Mesenchymal stem cell (in vitro differentiated cells and primary cell): Measurements from ENCODE around the gene NACC1.

Experiments used
- DNase-seq: peaks from one replicate; pipeline ENCODE4 v3.0.0-alpha.2; 2013
- H2AFZ ChIP-seq: one replicate; pipeline ENCODE4 v1.6.1; 2013; ENCODE audit warnings: low read depth, mild to moderate bottlenecking, control low read depth, inconsistent platforms, low read length, moderate library complexity
- H2AK5ac ChIP-seq: 2 replicates; pipeline ENCODE4 v1.6.1; 2013; ENCODE audit warnings: low read length, moderate library complexity, mild to moderate bottlenecking, inconsistent platforms; ENCODE audit not compliant: severe bottlenecking
- H2BK120ac ChIP-seq: one replicate; pipeline ENCODE4 v1.6.1; 2013; ENCODE audit warnings: low read depth, mild to moderate bottlenecking, inconsistent platforms, low read length, moderate library complexity
- H2BK12ac ChIP-seq, 2 experiments: one replicate each; pipeline ENCODE4 v1.6.1; 2013; ENCODE audit warnings: inconsistent platforms in 2 of 2, low read length in 2 of 2, mild to moderate bottlenecking in 2 of 2, moderate library complexity in 2 of 2, control low read depth in 1 of 2
- H2BK15ac ChIP-seq: one replicate; pipeline ENCODE4 v1.6.1; 2013; ENCODE audit warnings: mild to moderate bottlenecking, low read depth, inconsistent platforms; ENCODE audit not compliant: poor library complexity, severe bottlenecking
- H2BK5ac ChIP-seq: 2 replicates; pipeline ENCODE4 v1.6.1; 2013; ENCODE audit warnings: low read depth, mild to moderate bottlenecking, low read length, control low read depth, inconsistent platforms; ENCODE audit not compliant: poor library complexity, severe bottlenecking
- H3K14ac ChIP-seq, 2 experiments: one replicate each; pipeline ENCODE4 v1.6.1; 2013; ENCODE audit warnings: inconsistent platforms in 2 of 2, low read length in 2 of 2, control low read depth in 1 of 2, mild to moderate bottlenecking in 1 of 2, moderate library complexity in 1 of 2
- H3K18ac ChIP-seq, 2 experiments: one replicate each; pipeline ENCODE4 v1.6.1; 2013; ENCODE audit warnings: inconsistent platforms in 2 of 2, low read length in 2 of 2, control low read depth in 1 of 2, low read depth in 1 of 2, mild to moderate bottlenecking in 1 of 2
- H3K23ac ChIP-seq, 2 experiments: one replicate each; pipeline ENCODE4 v1.6.1; 2013; ENCODE audit warnings: inconsistent platforms in 2 of 2, low read length in 2 of 2, mild to moderate bottlenecking in 2 of 2, moderate library complexity in 2 of 2, control low read depth in 1 of 2
- H3K27ac ChIP-seq: 2 replicates; pipeline ENCODE4 v1.5.1; 2013; ENCODE audit warnings: mild to moderate bottlenecking, moderate library complexity, low read length, control low read depth, inconsistent platforms; ENCODE audit not compliant: poor library complexity, severe bottlenecking
- H3K27me3 ChIP-seq, 2 experiments: 2 replicates each; pipeline versions ENCODE4 v1.6.1 to v1.7.0; 2013; ENCODE audit warnings: low read length in 2 of 2, mild to moderate bottlenecking in 2 of 2, moderate library complexity in 2 of 2, control low read depth in 1 of 2, inconsistent platforms in 1 of 2; ENCODE audit not compliant: control insufficient read depth in 1 of 2, insufficient read depth in 1 of 2
- H3K36me3 ChIP-seq, 2 experiments: 2 replicates each; pipeline versions ENCODE4 v1.6.1 to v1.7.0; 2013; ENCODE audit warnings: low read length in 2 of 2, control low read depth in 1 of 2, inconsistent platforms in 1 of 2, low read depth in 1 of 2, mild to moderate bottlenecking in 1 of 2; ENCODE audit not compliant: insufficient read depth in 2 of 2, control insufficient read depth in 1 of 2
- H3K4ac ChIP-seq, 2 experiments: one replicate each; pipeline ENCODE4 v1.6.1; 2013; ENCODE audit warnings: inconsistent platforms in 2 of 2, low read length in 2 of 2, mild to moderate bottlenecking in 2 of 2, moderate library complexity in 2 of 2, control low read depth in 1 of 2, low read depth in 1 of 2
- H3K4me1 ChIP-seq: 2 replicates; pipeline ENCODE4 v1.6.1; 2013; ENCODE audit warnings: low read depth, low read length, control low read depth; ENCODE audit not compliant: control insufficient read depth, insufficient read depth
- H3K4me2 ChIP-seq: 2 replicates; pipeline ENCODE4 v1.6.1; 2013; ENCODE audit warnings: low read length, mild to moderate bottlenecking, inconsistent platforms; ENCODE audit not compliant: poor library complexity, severe bottlenecking
- H3K4me3 ChIP-seq, 2 experiments: 2 replicates each; pipeline versions ENCODE4 v1.5.1 to v1.7.0; 2013; ENCODE audit warnings: low read length in 2 of 2, mild to moderate bottlenecking in 2 of 2, control low read depth in 1 of 2, low read depth in 1 of 2; ENCODE audit not compliant: insufficient read depth in 1 of 2
- H3K79me1 ChIP-seq: replicated peaks from 2 replicates; pipeline ENCODE4 v1.6.1; 2013; ENCODE audit warnings: mild to moderate bottlenecking, control low read depth, low read length, inconsistent platforms; ENCODE audit not compliant: poor library complexity, severe bottlenecking
- H3K9ac ChIP-seq: 2 replicates; pipeline ENCODE4 v1.7.0; 2013; ENCODE audit warnings: mild to moderate bottlenecking, low read length, moderate library complexity
- H3K9me3 ChIP-seq: 2 replicates; pipeline ENCODE4 v1.7.0; 2013; ENCODE audit warnings: mild to moderate bottlenecking, low read length; ENCODE audit not compliant: control insufficient read depth
- H4K8ac ChIP-seq: one replicate; pipeline ENCODE4 v1.6.1; 2013; ENCODE audit warnings: inconsistent platforms, mild to moderate bottlenecking, low read length, moderate library complexity
- H4K91ac ChIP-seq: one replicate; pipeline ENCODE4 v1.6.1; 2013; ENCODE audit warnings: mild to moderate bottlenecking, low read length, inconsistent platforms
- WGBS: methylation state at CpG from one replicate; pipeline ENCODE4 v1.1.7; 2013; ENCODE audit warnings: mixed read lengths; 5-methylcytosine and 5-hydroxymethylcytosine counted together

Gene NACC1

DNA sequence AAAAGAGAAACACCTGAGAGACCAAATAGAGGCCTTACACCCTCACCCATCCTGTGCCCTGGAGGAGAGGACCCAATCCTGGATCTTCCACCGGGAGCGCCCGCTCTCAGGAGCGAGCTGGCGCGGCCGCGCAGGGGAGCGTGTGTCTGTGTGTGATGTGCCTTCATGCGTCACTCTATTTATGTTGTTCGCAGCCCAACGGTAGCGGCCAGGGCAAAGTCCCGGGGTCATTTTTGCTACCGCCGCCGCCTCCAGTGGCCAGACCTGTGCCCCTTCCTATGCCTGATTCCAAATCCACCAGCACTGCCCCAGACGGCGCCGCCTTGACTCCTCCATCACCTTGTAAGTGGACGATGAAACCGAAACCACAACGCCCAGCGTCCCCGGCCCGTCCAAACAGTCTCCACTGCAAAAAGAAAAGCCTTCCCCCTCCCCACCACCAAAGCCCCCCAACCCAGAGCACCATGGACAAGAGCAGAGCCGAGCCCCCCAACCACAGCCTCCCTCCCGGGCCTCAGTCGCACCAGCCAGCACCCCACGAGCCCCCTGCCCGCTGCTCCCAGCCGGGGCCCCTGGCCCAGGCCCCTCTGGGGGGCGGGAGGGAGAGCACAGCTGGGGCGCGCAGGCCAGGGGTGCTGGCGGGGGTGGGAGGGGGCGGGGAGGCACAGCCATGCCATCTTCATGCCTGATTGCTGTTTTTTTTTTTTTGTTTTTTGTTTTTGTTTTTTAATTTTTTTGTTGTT, 30.1 kb upstream of the NACC1 start:
- WGBS, result 92% methylated on average over 35 of the region's 37 CpGs
- H2BK15ac ChIP-seq, result no peak overlapping the region

DNA sequence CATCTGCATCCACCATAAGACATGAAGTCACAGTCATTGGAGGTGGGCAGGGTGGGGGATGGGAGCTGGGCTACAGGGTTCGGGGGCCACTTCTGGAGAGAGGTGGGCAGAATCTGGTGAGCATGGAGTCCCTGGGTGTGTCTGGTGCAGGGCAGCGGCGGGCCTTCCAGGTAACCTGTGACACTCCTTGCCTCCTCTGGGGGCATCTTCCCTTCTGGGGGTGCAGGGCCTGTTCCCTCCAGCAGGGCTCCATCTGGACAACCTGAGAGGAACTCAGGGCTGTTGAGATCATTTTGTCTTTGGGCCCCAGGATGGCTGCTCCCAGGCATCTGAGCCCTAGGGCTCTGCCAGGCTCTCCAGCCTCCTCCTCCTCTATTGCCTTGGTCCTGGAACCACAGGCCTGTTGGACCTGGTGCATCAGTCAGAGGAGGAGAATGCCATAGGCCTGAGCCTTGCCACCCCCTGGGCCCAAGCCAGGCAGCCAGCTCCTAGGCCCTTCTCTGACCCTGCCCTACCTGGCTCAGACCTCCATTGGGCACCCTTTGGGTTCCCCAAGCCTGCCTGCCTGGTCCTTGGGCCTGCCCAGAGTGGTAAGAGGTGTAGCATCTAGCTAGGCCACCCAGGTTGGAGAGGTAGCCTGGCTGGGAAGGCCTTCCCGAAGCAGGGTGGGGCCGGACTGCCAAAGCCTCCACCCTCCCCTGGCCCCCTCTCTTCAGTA, 28.8 kb upstream of the NACC1 start:
- peak overlapping the region; percentile 57 for H3K9ac ChIP-seq
- no peak for DNase-seq
- no peak overlapping the region for H2BK120ac ChIP-seq
- no peaks in the 10 kb centered on the region for H3K9me3 ChIP-seq
- no peak overlapping the region for H2BK5ac ChIP-seq
- H3K14ac ChIP-seq, result no peak overlapping the region
- H3K27me3 ChIP-seq, result peaks cover 0 to 34% of the 10 kb centered on the region in 2 experiments
- no peak overlapping the region for H2AFZ ChIP-seq
- H4K8ac ChIP-seq, result no peak overlapping the region
- H3K18ac ChIP-seq, result no peak overlapping the region
- H3K23ac ChIP-seq, result no peak overlapping the region
- no peak overlapping the region for H3K4me2 ChIP-seq
- H2BK12ac ChIP-seq, result no peak overlapping the region
- no peak overlapping the region for H3K4me3 ChIP-seq
- no peak overlapping the region for H2BK15ac ChIP-seq
- peaks cover 31% of the 10 kb centered on the region for H3K4me1 ChIP-seq
- H3K79me1 ChIP-seq, result no peaks in the 10 kb centered on the region
- 90% methylated on average over 3 of the region's 5 CpGs for WGBS
- no peak overlapping the region for H2AK5ac ChIP-seq
- H3K27ac ChIP-seq, result no peak overlapping the region
- H4K91ac ChIP-seq, result no peak overlapping the region
- H3K36me3 ChIP-seq, result peaks cover 0 to 72% of the 10 kb centered on the region in 2 experiments
- H3K4ac ChIP-seq, result no peak overlapping the region

More for the DNA sequence above, 30.1 kb upstream of the NACC1 start:
- H3K27ac ChIP-seq, result no peak overlapping the region
- no peak overlapping the region for H4K91ac ChIP-seq
- DNase-seq, result no peak
- peaks cover 0 to 76% of the 10 kb centered on the region in 2 experiments for H3K36me3 ChIP-seq
- H3K9me3 ChIP-seq, result no peaks in the 10 kb centered on the region
- H3K79me1 ChIP-seq, result no peaks in the 10 kb centered on the region
- no peak overlapping the region for H3K4ac ChIP-seq
- no peak overlapping the region for H3K4me2 ChIP-seq
- no peak overlapping the region for H3K9ac ChIP-seq
- H3K27me3 ChIP-seq, result peaks cover 0 to 32% of the 10 kb centered on the region in 2 experiments
- H3K18ac ChIP-seq, result no peak overlapping the region
- no peak overlapping the region for H3K23ac ChIP-seq
- H2BK120ac ChIP-seq, result no peak overlapping the region
- H2AFZ ChIP-seq, result no peak overlapping the region
- no peak overlapping the region for H3K4me3 ChIP-seq
- H4K8ac ChIP-seq, result no peak overlapping the region
- H2BK5ac ChIP-seq, result no peak overlapping the region
- H3K14ac ChIP-seq, result no peak overlapping the region
- H3K4me1 ChIP-seq, result peaks cover 29% of the 10 kb centered on the region
- no peak overlapping the region for H2AK5ac ChIP-seq
- H2BK12ac ChIP-seq, result no peak overlapping the region

DNA sequence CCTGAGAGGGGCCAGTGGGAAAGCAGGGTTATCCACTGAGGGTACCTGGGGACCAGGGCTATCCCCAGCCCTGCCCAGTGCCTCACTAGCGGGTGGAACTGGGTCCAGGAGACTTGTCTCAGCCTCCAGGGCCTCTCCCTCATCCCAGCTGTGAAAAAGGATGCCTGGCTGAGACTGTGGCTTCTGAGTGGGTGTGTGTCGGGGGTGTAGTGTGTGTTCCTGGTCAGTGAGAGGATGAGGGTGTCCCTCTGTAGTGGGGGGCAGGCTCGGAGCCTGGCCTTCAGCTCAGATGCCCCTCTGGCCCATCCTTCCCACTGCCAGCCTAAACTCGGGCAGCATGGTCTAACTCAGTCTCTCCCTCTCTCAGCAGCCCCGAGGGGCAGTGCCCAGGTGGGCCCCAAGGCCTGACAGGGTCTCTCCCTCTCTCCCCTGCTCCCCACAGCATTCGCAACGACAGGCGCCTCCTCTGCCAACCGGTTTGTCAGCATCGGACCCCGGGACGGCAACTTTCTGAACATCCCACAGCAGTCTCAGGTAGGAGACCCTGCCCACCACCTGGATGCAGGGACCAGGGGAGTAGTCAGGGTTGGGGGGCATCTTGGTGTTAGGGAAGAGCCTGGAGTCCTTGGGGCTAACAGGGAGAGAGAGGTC, 28.1 kb upstream of the NACC1 start:
- peaks cover 0 to 38% of the 10 kb centered on the region in 2 experiments for H3K27me3 ChIP-seq
- H3K9me3 ChIP-seq, result no peaks in the 10 kb centered on the region
- peaks cover 33% of the 10 kb centered on the region for H3K4me1 ChIP-seq
- no peak overlapping the region for H2BK15ac ChIP-seq
- no peak for DNase-seq
- no peak overlapping the region for H2BK5ac ChIP-seq
- peaks cover 0 to 73% of the 10 kb centered on the region in 2 experiments for H3K36me3 ChIP-seq
- H3K18ac ChIP-seq, result no peak overlapping the region
- no peak overlapping the region for H2AK5ac ChIP-seq
- peak overlapping the region; percentile 57 for H3K9ac ChIP-seq
- H2AFZ ChIP-seq, result no peak overlapping the region
- H2BK12ac ChIP-seq, result no peak overlapping the region
- H3K27ac ChIP-seq, result no peak overlapping the region
- no peak overlapping the region for H2BK120ac ChIP-seq
- 85% methylated on average over 9 of the region's 12 CpGs for WGBS
- no peak overlapping the region for H3K4me3 ChIP-seq
- H4K8ac ChIP-seq, result no peak overlapping the region
- H3K4ac ChIP-seq, result no peak overlapping the region
- no peak overlapping the region for H3K4me2 ChIP-seq
- no peak overlapping the region for H3K23ac ChIP-seq
- H4K91ac ChIP-seq, result no peak overlapping the region
- no peaks in the 10 kb centered on the region for H3K79me1 ChIP-seq
- no peak overlapping the region for H3K14ac ChIP-seq
